PC-3 (cell line): ENCODE measurements around the gene NFAT5. TPM values are rescaled to one million over a fixed set of nuclear protein-coding genes. Genes with fewer than 3 reads are reported as not detected.

Experiments used
- ATAC-seq: fragments of 200-7000 bp; cut with Tn5 transposase; 2 replicates; pipeline ENCODE4 v1.9.1; 2020; ENCODE audit warnings: mild to moderate bottlenecking, moderate library complexity
- BruUV-seq: library from RNA; stranded (reverse); fragments of 400-500 nt; replicated peaks from 2 replicates; lab custom pipeline; 2021; lab: Mats Ljungman, UMichigan
- CTCF ChIA-PET: fragments of 300-600 bp; sonication (Branson Sonifier 250); formaldehyde crosslinking; loops from one replicate; lab custom pipeline; 2022; ENCODE audit warnings: antibody characterized with exemption; lab: Charles Lee
- POLR2A ChIA-PET: fragments of 300-600 bp; sonication (Branson Sonifier 250); formaldehyde crosslinking; loops from one replicate; lab custom pipeline; 2022; ENCODE audit warnings: antibody characterized with exemption; ENCODE audit not compliant: unreplicated experiment; lab: Charles Lee
- DNase-seq: peaks from one replicate; pipeline ENCODE4 v3.0.0-alpha.2; 2015
- H2AFZ ChIP-seq: fragments of 300-600 bp; sonication (generic); 2 replicates; pipeline ENCODE4 v1.6.0; 2016; ENCODE audit warnings: antibody characterized with exemption, low read length
- H3F3A ChIP-seq: fragments of 300-600 bp; sonication (generic); one replicate; pipeline ENCODE4 v1.6.0; 2017; ENCODE audit warnings: antibody characterized with exemption, low read length, control low read depth, mild to moderate bottlenecking; ENCODE audit not compliant: unreplicated experiment
- H3K27ac ChIP-seq: fragments of 300-600 bp; sonication (generic); 2 replicates; pipeline ENCODE4 v1.5.1; 2016; ENCODE audit warnings: mild to moderate bottlenecking, low read length
- H3K27me3 ChIP-seq: fragments of 300-600 bp; sonication (generic); 2 replicates; pipeline ENCODE4 v1.6.1; 2016; ENCODE audit warnings: low read length, mixed read lengths
- H3K36me3 ChIP-seq: fragments of 300-600 bp; sonication (generic); 2 replicates; pipeline ENCODE4 v1.6.1; 2016; ENCODE audit warnings: low read depth, mixed run types, low read length, mixed read lengths
- H3K4me1 ChIP-seq: fragments of 300-600 bp; sonication (generic); 2 replicates; pipeline ENCODE4 v1.5.1; 2016; ENCODE audit warnings: low read length; ENCODE audit not compliant: insufficient read depth
- H3K4me2 ChIP-seq: fragments of 300-600 bp; sonication (generic); 2 replicates; pipeline ENCODE4 v1.6.0; 2016; ENCODE audit warnings: low read length
- H3K4me3 ChIP-seq: fragments of 300-600 bp; sonication (generic); 2 replicates; pipeline ENCODE4 v1.5.1; 2016; ENCODE audit warnings: mild to moderate bottlenecking, low read length, mixed read lengths
- H3K79me2 ChIP-seq: fragments of 300-600 bp; sonication (generic); 2 replicates; pipeline ENCODE4 v1.6.1; 2017; ENCODE audit warnings: low read length, mixed read lengths
- H3K9ac ChIP-seq: fragments of 300-600 bp; sonication (generic); 2 replicates; pipeline ENCODE4 v1.6.0; 2016; ENCODE audit warnings: mild to moderate bottlenecking, low read length
- H3K9me2 ChIP-seq: fragments of 300-600 bp; sonication (generic); replicated peaks from 2 replicates; pipeline ENCODE4 v1.6.1; 2016; ENCODE audit warnings: mixed run types, low read length, mixed read lengths
- H3K9me3 ChIP-seq: fragments of 300-600 bp; sonication (generic); 2 replicates; pipeline ENCODE4 v1.6.1; 2016; ENCODE audit warnings: low read length, mixed read lengths
- H4K20me1 ChIP-seq: fragments of 300-600 bp; sonication (generic); 2 replicates; pipeline ENCODE4 v1.6.1; 2016; ENCODE audit warnings: low read length, mixed read lengths
- CTCF ChIP-seq: fragments of 300-600 bp; sonication (generic); conservative IDR thresholded peaks from 2 replicates; pipeline ENCODE4 v1.5.1; 2017; ENCODE audit warnings: antibody characterized with exemption, low read depth, mild to moderate bottlenecking, low read length
- EZH2 ChIP-seq: fragments of 300-600 bp; sonication (generic); IDR thresholded peaks from one replicate; pipeline ENCODE4 v1.6.1; 2017; ENCODE audit warnings: antibody characterized with exemption, mild to moderate bottlenecking, low read length; ENCODE audit not compliant: unreplicated experiment
- EZH2phosphoT487 ChIP-seq: fragments of 300-600 bp; sonication (generic); IDR thresholded peaks from 2 replicates; pipeline ENCODE4 v1.6.1; 2018; ENCODE audit warnings: mild to moderate bottlenecking, antibody characterized with exemption, low read length, borderline replicate concordance
- intact Hi-C: fragments of 100-400 bp; cut with micrococcal nuclease; formaldehyde crosslinking; loops from 2 replicates; pipeline ENCODE4 v1.9.0; 2023
- total RNA-seq: library from RNA; depleted of rRNA; stranded (reverse); fragments of >200 nt; gene quantifications from 2 replicates; pipeline ENCODE4 v1.2.3, GENCODE V29; 2014

NFAT5 gene
- total RNA-seq, 1 experiment from 2014 or later, result 11.4 TPM

GRCh38 chr16:69526831-69527655 is 38.7 kb upstream of the NFAT5 start:
- Histone ChIP-seq H3K4me2 (no peak overlapping the region), H3K4me3 (no peak overlapping the region), H3K9me2 (no peaks in the 10 kb centered on the region), H3K36me3 (no peaks in the 10 kb centered on the region), H3K79me2 (no peaks in the 10 kb centered on the region), H3K4me1 (peaks cover 21% of the 10 kb centered on the region), H3K9me3 (no peaks in the 10 kb centered on the region), H3K27ac (no peak overlapping the region), H4K20me1 (no peaks in the 10 kb centered on the region), H3F3A (no peaks in the 10 kb centered on the region), H3K27me3 (no peaks in the 10 kb centered on the region), H2AFZ (no peak overlapping the region), H3K9ac (no peak overlapping the region)
- BruUV-seq, result no TSS peak
- DNase-seq, result no peak
- no peak for ATAC-seq
- TF ChIP-seq CTCF (no peak), EZH2 (no peak), EZH2phosphoT487 (no peak)
- intact Hi-C loops, result no loop called here
- POLR2A ChIA-PET, result no interaction called here
- CTCF ChIA-PET, result no interaction called here

- no peak for TF ChIP-seq CTCF
- no peak for TF ChIP-seq EZH2phosphoT487
- TF ChIP-seq EZH2, result no peak
- H3K27ac ChIP-seq, result no peak overlapping the region
- no peak overlapping the region for H2AFZ ChIP-seq
- ChIA-PET CTCF (no interaction called here), POLR2A (no interaction called here)
- H3K9me2 ChIP-seq, result no peaks in the 10 kb centered on the region
- ATAC-seq (no peak), DNase-seq (no peak)
- peaks cover 21% of the 10 kb centered on the region for H3K4me1 ChIP-seq
- BruUV-seq, result no TSS peak
- H3K79me2 ChIP-seq, result no peaks in the 10 kb centered on the region
- H3K9ac ChIP-seq, result no peak overlapping the region
- intact Hi-C loops, result loop anchor here (10.0 kb wide), 1 partner anchor 67 kb away; no protein-coding TSS in a partner anchor
- no peaks in the 10 kb centered on the region for H4K20me1 ChIP-seq
- no peak overlapping the region for H3K4me3 ChIP-seq
- H3K36me3 ChIP-seq, result no peaks in the 10 kb centered on the region
- H3K4me2 ChIP-seq, result no peak overlapping the region
- H3F3A ChIP-seq, result no peaks in the 10 kb centered on the region
- no peaks in the 10 kb centered on the region for H3K9me3 ChIP-seq
- H3K27me3 ChIP-seq, result no peaks in the 10 kb centered on the region
Observed at GRCh38 chr16:69531988-69532387, 33.8 kb upstream of the NFAT5 start.
